Measurements from ENCODE around the gene CLN6. TPM values are rescaled to one million over a fixed set of nuclear protein-coding genes. Genes with fewer than 3 reads are reported as not detected.

The CLN6 gene
- total RNA-seq, 1 donor from 2014 or later: 24.4 TPM

GRCh38 chr15:68218331-68218730, 11.2 kb downstream of the CLN6 start:
- Mint-ChIP-seq H3K27me3 (ENCODE audit: insufficient read depth, low read depth) (peaks cover 2% of the 10 kb centered on the region), H3K4me1 (peaks cover 3% of the 10 kb centered on the region), H3K36me3 (peaks cover 28% of the 10 kb centered on the region), H3K9me3 (peaks cover 7% of the 10 kb centered on the region), H3K27ac (no peak overlapping the region), H3K4me3 (no peak overlapping the region)
- Histone ChIP-seq H4K20me1 (ENCODE audit: low read depth) (peaks cover 7% of the 10 kb centered on the region), H2AFZ (replicated peaks) (no peak overlapping the region), H3K36me3 (no peaks in the 10 kb centered on the region), H3K79me2 (ENCODE audit: low read depth) (peaks cover 70% of the 10 kb centered on the region), H3F3A (ENCODE audit: low read depth) (no peaks in the 10 kb centered on the region), H3K27ac (no peak overlapping the region), H3K4me1 (no peaks in the 10 kb centered on the region), H3K4me2 (no peak overlapping the region), H3K4me3 (no peak overlapping the region), H3K9me3 (ENCODE audit: low read depth) (no peaks in the 10 kb centered on the region), H3K9ac (no peak overlapping the region), H3K27me3 (no peaks in the 10 kb centered on the region)
- DNase-seq (ENCODE audit: low spot score): no peak
- TF ChIP-seq CTCF (IDR thresholded peaks at IDR 0.05) (no peak), EZH2 (IDR thresholded peaks at IDR 0.05) (no peak), EZH2phosphoT487 (IDR thresholded peaks at IDR 0.05) (no peak)

GRCh38 chr15:68217341-68217740, 12.2 kb downstream of the CLN6 start:
- peaks cover 22% of the 10 kb centered on the region for H3K36me3 Mint-ChIP-seq
- peaks cover 65% of the 10 kb centered on the region for H3K79me2 ChIP-seq (ENCODE audit: low read depth)

GRCh38 chr15:68214838-68215254, 14.7 kb downstream of the CLN6 start:
- no peak overlapping the region for H3K27ac ChIP-seq
- H3K4me3 ChIP-seq: no peak overlapping the region
- Mint-ChIP-seq H3K36me3 (peaks cover 16% of the 10 kb centered on the region), H3K27ac (no peak overlapping the region), H3K4me3 (no peak overlapping the region), H3K9me3 (no peaks in the 10 kb centered on the region), H3K27me3 (ENCODE audit: insufficient read depth, low read depth) (no peaks in the 10 kb centered on the region), H3K4me1 (peaks cover 5% of the 10 kb centered on the region)
- H3K27me3 ChIP-seq: no peaks in the 10 kb centered on the region
- no peak for DNase-seq (ENCODE audit: low spot score)
- H3K4me1 ChIP-seq: peaks cover 8% of the 10 kb centered on the region
- TF ChIP-seq CTCF (IDR thresholded peaks at IDR 0.05): no peak
- H2AFZ ChIP-seq (replicated peaks): no peak overlapping the region
- peaks cover 24% of the 10 kb centered on the region for H4K20me1 ChIP-seq (ENCODE audit: low read depth)
- H3K79me2 ChIP-seq (ENCODE audit: low read depth): peaks cover 56% of the 10 kb centered on the region
- no peaks in the 10 kb centered on the region for H3K36me3 ChIP-seq
- no peaks in the 10 kb centered on the region for H3K9me3 ChIP-seq (ENCODE audit: low read depth)
- H3K4me2 ChIP-seq: no peak overlapping the region
- H3F3A ChIP-seq (ENCODE audit: low read depth): peaks cover 6% of the 10 kb centered on the region
- H3K9ac ChIP-seq: no peak overlapping the region

More at GRCh38 chr15:68217341-68217740, 12.2 kb downstream of the CLN6 start:
- H3K36me3 ChIP-seq: no peaks in the 10 kb centered on the region
- peaks cover under 1% of the 10 kb centered on the region for H3F3A ChIP-seq (ENCODE audit: low read depth)
- no peaks in the 10 kb centered on the region for H3K9me3 Mint-ChIP-seq
- peaks cover 2% of the 10 kb centered on the region for H3K27me3 Mint-ChIP-seq (ENCODE audit: insufficient read depth, low read depth)
- no peak for DNase-seq (ENCODE audit: low spot score)
- H3K4me1 Mint-ChIP-seq: no peaks in the 10 kb centered on the region
- no peak overlapping the region for H3K4me3 ChIP-seq
- no peak overlapping the region for H3K27ac ChIP-seq
- H3K4me2 ChIP-seq: no peak overlapping the region
- no peaks in the 10 kb centered on the region for H3K4me1 ChIP-seq
- no peak overlapping the region for H3K4me3 Mint-ChIP-seq
- no peaks in the 10 kb centered on the region for H3K27me3 ChIP-seq
- H3K9me3 ChIP-seq (ENCODE audit: low read depth): no peaks in the 10 kb centered on the region
- no peak for TF ChIP-seq CTCF (IDR thresholded peaks at IDR 0.05)
- no peak for TF ChIP-seq EZH2 (IDR thresholded peaks at IDR 0.05)
- no peak for TF ChIP-seq EZH2phosphoT487 (IDR thresholded peaks at IDR 0.05)
- H4K20me1 ChIP-seq (ENCODE audit: low read depth): peaks cover 9% of the 10 kb centered on the region
- H3K9ac ChIP-seq: no peak overlapping the region
- H2AFZ ChIP-seq (replicated peaks): no peak overlapping the region
- no peak overlapping the region for H3K27ac Mint-ChIP-seq
